DOHH2 (cell line): ENCODE data around the gene SHROOM1.

Experiments
- EZH2phosphoT487 ChIP-seq: fragments of 200-600 bp; sonication (generic); IDR thresholded peaks from 2 replicates; pipeline ENCODE4 v1.6.1; 2017; ENCODE audit warnings: borderline replicate concordance, mild to moderate bottlenecking, antibody characterized with exemption, low read length, moderate library complexity, mixed read lengths
- TF ChIP-seq, protein P1 (sequence below): fragments of 200-600 bp; sonication (generic); IDR thresholded peaks from one replicate; pipeline ENCODE4 v1.5.1; 2014; ENCODE audit warnings: antibody characterized with exemption, mild to moderate bottlenecking, low read depth, low read length; ENCODE audit not compliant: poor library complexity, severe bottlenecking

DNA sequence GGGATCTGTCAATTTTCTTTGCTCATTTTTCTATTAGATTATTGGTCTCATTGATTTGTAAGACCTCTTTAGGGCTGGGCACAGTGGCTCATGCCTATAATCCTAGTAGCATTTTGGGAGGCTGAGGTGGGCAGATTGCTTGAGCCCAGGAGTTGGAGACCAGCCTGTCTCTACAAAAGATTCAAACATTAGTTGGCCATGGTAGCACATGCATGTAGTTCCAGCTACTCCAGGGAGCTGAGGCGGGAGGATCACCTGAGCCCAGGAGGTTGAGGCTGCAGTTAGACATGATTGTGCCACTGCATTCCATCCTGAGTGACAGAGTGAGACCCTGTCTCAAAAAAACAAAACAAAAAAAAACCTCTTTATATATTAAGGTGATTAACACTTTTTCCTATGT lies 6.4 kb upstream of the SHROOM1 start:
- TF ChIP-seq, protein P1, sequence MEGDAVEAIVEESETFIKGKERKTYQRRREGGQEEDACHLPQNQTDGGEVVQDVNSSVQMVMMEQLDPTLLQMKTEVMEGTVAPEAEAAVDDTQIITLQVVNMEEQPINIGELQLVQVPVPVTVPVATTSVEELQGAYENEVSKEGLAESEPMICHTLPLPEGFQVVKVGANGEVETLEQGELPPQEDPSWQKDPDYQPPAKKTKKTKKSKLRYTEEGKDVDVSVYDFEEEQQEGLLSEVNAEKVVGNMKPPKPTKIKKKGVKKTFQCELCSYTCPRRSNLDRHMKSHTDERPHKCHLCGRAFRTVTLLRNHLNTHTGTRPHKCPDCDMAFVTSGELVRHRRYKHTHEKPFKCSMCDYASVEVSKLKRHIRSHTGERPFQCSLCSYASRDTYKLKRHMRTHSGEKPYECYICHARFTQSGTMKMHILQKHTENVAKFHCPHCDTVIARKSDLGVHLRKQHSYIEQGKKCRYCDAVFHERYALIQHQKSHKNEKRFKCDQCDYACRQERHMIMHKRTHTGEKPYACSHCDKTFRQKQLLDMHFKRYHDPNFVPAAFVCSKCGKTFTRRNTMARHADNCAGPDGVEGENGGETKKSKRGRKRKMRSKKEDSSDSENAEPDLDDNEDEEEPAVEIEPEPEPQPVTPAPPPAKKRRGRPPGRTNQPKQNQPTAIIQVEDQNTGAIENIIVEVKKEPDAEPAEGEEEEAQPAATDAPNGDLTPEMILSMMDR, result no peak
- no peak for TF ChIP-seq EZH2phosphoT487
